HG03175 (cell line): ENCODE measurements around the gene DAB2IP.
"Not testable (repeated sequence)": the region's sequence is repeated elsewhere in the genome, so short reads cannot be mapped to it uniquely, and the experiment has no call there.

Experiments
- ATAC-seq: cut with Tn5 transposase; IDR thresholded peaks from one replicate; pipeline ENCODE4 v1.9.1; 2021; ENCODE audit warnings: mild to moderate bottlenecking, moderate library complexity; ENCODE audit not compliant: unreplicated experiment

The DAB2IP gene

DNA sequence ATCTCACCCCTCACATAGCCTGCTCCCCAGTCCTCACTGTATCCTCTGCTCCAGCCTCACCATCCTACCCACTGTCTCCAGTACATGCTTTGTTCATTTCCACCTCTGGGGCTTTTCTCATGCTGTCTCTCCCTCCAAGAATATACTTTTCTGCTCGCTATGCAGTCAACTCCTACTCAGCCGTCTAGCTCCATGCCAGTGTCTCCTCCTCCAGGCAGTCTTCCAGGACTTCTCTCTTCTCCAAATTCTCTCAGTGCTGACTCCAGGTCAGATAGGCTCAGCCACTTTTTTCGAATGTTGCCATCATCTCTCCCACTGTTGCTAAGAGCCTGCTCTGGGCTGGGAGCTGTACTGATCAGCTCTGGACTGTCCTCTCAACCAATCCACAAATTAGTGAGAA lies 8.0 kb upstream of the DAB2IP start:
- ATAC-seq: no peak

DNA sequence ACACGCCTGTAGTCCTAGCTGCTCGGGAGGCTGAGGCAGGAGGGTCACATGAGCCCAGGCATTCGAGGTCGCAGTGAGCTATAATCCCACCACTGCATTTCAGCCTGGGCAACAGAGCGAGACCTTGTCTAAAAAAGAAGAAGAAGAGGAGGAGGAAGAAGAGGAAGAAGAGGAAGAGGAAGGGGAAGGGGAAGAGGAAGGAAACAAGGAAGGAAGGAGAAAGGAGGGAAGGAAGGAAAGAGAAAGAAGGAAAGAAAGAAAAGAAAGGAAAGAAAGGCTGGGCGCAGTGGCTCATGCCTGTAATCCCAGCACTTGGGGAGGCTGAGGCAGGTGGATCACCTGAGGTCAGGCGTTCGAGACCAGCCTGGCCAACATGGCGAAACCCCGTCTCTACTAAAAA lies 7.4 kb upstream of the DAB2IP start:
- ATAC-seq: not testable (repeated sequence)

DNA sequence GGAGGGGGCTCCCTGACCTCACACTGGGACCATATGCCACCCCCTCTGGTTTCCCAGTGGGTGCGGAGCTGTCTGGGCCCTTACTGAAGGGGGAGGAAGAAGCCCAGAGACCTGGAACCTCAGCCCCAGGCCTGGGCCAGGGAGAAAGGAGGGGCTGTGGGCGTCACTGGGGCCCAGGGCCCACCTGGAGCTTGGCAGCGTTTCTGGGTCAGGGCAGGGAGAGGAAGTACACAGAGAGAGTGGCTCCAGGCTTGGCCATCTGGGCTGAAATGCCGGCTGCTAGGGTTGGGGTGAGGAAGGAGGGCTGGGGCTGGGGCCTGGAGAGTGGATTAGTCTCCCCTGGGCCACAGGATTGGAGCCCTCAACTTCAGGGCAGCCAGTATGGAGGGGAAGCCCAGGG lies 6.4 kb upstream of the DAB2IP start:
- no peak for ATAC-seq

DNA sequence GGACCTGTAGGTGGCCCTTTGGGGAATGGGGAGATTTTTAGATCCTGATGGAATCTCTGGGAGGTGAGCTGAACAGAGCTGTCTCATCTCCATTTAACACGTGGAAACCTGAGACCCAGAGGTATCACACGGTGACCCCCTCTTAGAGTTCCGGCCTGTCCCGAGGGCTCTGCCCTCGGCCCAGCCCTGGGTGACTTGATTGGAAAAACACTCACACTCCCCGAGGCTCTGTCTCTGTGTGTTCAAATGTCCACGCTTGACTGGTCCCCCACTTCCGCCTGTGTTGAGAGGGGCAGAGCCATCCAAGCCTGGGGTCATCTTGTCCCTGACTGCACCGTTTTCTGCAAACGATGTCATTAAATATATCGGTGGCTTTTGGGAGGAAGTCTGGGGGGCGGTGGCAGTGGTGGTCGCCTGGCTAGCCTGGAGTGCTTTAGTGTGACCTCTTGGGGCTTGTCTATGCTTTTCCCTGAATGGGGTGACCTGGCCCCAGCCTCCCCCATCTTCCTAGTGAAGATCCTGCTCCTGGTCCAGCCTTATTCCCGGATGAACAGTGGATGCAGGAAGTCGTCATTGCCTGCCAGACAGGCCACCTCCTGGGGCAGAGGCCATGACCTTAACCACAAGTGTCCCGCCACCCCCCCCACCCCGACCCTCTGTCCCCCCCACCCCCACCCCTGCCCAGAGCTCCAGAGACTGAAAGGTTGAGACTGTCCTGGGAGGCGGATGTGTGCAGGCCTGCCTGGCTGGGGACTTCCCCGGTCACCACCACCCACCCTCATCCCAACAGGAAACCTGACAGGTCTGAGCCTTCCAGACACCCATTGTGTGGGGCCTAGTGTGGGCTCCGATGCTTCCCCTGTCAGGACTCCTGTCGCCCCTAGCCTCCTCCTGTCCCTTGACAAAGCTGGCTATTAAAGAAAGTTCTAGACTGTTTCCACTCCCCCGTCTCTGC lies 5.3 kb upstream of the DAB2IP start:
- no peak for ATAC-seq

DNA sequence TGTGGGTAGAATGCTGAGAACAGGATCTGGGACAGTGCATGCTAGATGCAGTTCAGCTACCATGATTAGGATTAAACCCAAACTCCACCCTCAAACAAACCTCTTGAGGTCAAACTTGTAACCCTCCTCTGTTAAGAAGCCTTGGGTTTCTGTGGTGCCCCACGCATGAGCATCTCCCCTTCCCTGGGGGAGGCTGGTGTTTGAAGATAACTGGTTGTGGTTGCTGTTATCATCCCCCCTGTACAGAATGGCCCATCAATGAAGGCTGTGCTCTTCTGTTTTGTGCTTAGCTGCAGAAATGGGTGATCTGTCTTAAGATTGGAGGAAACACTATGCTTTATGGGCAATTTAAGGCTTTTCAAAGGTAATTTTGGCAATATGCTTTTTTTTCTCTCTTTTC lies 4.4 kb upstream of the DAB2IP start:
- no peak for ATAC-seq

DNA sequence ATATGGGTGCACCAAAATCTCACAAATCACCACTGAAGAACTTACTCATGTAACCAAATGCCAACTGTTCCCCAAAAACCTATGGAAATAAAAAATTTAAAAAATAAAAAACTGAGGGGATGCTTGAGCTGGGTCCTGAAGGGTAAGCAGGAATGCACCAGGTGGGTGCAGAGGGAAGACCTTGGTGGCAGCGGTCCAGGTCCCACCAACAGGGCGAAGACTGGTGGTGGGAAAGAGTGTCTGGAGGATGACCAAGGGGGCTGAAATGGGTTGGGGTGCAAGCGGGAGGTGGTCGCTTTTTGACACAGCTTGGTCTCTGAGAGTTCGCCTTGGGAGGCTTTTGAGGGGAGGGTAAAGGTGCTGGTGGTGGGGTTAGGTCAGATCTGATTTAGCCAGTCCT lies 3.3 kb upstream of the DAB2IP start:
- ATAC-seq: no peak

DNA sequence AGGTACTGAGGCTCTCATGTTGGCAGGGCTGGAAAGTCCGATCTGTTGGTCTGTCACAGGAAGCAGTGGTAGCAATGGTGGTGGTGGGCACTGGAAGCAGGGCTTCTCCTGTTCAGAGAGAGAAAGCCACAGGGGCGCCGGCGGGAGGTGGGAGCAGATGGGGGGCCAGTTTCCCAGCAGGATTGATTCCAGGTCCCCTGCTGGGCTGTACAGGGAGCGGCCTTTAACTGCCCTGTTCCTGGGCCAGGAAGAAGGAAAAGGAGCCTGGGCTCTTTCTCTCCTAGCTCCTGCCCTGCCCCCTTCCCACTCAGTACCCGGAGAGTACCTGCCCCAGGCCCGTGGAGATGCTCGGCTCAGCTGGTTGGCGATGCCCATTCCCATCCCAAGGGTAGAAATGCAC lies 2.6 kb upstream of the DAB2IP start:
- no peak for ATAC-seq

DNA sequence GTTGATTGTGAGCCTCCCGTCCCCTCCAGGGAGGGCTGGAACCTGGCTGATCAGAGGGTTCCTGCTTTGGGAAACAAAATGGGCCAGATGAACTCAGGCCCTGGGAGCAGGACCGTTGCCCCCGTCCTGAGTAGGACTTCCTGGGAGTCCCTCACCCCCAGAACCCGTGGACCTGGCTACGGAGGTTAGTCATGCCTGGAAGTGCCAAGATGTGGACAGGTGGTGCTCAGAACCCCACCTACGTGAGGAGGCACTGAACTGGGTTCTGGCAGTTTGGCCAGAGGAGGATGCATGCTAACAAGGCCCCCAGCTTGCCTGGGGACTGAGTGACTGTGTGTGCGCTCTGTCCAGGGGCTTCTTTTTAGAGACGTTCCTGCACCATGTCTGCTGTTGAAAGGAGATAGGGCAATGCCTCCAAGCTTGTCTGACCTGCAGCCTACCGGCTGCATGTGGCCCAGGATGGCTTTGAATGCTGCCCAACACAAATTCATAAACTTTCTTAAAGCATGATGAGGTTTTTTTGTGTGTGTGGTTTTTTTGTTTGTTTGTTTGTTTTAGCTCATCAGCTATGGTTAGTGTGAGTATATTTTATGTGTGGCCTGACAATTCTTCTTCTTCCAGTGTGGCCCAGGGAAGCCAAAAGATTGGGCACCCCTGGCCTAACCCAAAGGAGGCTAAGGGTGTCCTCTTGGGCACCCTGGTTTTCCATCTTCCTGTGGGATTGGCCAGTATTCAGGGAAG lies 1.8 kb upstream of the DAB2IP start:
- ATAC-seq: no peak

DNA sequence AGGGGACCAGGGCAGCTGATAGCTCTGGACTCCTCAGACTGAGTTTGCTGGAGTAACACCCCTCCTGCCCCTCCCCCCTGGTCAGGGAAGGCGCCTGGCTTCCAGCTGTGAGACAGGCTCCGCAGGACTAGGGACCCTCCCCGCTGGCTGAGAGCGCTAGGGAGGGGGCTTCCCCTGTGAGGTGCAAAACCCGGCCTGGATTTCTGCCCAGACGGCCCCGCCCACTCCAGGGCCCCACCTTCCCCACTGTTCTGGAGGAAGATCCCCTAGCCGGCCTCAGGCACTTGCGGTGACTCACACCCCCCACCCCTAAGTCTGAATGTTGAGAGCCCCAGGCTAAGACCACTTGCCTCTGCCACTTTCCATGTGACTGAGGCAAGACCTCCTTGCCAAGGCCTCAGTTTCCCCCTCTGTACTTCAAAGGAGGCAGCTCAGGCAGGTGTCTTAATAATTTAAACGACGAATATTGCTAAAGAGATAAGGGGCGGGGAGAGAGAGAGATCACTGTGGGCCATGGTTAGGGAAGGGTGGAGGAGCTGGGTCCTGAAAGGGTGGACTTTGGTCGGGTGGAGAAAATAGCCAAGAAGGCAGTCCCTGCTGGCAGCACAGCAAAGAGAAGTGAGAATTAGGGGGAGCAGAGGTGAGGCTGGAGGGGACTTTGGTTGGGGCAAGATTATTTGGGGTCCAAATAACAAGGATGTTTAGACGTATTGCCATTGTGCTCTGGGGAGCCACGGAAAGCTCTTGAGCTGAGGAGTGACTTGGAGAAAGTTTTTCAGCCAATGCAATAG lies 1.0 kb upstream of the DAB2IP start:
- no peak for ATAC-seq

DNA sequence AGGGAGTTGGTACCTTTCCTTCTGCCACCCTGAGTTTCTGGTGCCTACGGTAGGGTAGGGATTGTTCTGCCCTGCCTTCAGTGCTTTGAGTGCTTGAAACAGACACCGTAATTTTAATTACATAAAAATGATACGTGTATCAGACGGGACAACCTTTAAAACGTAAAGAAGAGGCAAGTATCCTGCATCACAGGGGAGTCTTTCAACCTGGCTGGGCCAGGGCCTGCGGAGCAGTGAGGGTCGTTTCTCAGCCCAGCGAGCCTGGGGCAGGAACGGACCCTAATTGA lies 483 bp upstream of the DAB2IP start:
- no peak for ATAC-seq

DNA sequence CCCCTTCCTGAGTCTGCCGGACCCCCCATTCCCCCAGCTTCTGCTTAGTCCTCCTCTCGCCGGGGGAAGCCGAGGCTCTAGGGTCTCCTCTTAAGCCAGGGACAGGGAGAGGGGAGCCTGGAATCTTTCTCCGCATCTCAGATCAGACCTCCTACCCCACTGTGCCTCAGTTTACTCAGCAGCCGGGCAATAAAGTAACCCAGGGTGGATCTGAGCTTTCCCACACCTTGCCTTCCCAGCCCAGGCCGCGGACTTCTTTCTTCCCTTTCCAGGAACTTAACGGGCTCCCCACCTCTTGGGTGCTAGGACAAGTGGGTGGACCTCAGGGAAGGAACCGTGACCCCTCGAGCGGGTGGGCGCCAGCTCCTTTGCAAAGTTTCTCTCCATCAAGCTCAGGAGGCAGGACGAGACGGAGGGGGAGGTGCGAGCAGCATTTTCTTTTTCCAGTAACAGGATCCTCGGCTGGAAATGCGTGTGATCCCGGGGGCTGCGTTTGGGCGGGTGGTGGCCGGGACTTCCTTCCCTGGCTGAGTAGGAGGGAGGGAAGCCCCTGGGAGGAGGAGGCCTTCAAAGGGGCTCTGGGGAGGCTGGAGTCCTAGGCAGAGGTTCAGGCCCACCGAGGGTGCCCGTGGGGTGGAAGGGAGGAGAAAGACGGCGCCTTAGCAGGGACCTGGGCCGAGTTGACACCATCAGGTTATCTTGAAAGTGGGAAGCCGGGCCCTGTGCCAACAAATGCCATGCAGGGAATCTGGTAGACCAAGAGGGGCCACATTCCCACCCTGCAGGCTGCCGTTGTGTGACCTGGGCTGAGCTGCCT lies 795 bp downstream of the DAB2IP start:
- no peak for ATAC-seq

DNA sequence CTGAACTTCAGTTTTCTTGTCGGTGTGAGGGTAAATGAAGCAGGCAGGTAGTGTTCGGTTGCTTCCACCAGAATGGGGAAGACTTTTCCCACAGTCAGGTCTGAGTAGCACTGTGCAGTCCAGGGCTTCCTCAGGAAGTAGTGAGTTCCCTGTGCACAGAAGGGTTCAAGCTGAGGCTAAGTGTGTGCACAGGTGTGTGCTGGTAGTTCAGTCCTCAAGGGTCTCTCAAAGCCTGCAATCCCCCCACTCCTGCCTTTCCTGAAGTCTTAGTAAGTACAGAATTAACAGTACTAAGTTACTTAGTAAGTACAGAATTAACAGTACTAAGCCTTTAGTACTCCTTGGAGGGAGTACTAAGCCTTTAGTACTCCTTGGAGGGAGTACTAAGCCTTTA lies 1.4 kb downstream of the DAB2IP start:
- ATAC-seq: no peak

DNA sequence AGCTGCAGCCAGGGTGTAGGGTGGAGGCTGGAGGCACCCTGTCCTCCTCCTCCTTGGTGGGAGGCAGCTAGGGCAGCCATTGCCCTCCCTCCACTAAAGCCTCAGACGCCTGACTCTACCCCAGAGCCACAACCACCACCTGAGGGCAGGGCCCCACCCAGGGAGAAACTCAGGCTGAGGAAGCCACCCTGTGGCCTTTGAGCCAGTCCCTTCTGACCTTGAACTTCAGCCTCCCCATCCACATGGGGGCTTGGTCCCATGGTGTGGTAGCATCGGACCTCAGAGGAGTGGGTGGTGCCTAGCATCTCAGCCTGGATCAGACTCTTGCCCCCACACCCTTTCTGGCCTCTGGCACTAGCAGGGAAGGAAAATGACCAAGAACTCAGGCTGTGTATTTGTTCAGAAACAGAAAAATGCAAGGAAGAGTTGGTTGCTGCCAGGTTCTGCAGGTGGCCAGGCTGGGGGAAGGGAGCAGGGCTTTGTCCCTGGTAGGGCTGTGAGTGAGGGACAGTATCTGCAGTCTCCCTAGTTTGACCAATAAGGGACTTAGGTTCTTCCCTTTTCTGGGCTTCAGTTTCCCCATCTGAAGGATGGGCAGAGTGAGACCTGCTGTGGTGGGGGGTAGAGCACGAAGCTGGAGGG lies 3.2 kb downstream of the DAB2IP start:
- no peak for ATAC-seq

DNA sequence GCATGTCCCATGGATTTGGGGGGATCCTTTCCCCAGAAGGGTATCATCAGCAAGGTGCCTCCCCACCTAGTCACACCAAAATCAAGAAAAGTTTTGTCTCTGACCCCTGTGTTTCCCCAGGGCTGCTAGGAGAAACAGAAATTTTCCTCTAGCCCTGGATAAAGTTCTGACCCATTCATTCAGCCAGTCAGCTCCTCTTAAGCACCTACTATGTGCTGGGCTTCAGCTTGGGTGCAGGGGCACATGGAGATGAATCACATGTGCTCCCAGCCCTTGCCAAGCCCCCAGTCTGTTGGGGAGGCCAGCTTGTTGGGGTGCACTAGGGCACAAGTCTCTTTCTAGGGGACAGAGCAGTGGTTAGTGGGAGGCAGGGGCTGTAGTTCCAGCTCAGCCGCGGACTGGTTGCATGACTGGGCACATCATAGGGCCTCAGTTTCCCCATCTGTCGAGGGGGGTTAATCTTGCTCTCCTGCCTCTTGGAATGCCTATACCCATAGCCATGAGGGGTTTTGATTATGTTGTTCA lies 3.9 kb downstream of the DAB2IP start:
- no peak for ATAC-seq

DNA sequence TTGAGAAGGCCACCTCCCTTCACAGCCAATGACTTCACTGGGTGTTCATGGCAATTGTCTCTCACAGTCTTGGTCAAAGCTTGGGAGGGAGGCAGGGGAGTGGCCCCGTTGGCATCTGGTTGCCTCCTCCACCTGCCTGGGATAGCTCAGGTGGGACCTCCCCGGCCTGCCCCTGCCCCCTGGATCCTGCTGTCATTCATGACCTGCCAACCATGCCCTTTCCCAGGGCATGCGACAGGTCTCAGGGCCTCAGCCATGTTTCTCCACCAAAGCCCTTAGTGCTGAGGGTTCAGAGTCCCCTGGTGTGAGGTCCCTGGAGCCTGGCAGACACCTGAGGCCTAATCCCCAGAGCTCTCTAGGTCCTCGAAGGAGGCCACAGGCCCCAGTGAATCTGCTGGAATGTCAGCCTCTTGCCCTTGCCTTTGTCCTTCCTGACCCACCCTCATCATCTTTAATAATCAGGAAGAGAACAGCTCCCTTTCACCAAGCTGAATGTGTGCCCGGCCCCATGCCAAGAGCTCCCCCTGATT lies 5.6 kb downstream of the DAB2IP start:
- no peak for ATAC-seq

DNA sequence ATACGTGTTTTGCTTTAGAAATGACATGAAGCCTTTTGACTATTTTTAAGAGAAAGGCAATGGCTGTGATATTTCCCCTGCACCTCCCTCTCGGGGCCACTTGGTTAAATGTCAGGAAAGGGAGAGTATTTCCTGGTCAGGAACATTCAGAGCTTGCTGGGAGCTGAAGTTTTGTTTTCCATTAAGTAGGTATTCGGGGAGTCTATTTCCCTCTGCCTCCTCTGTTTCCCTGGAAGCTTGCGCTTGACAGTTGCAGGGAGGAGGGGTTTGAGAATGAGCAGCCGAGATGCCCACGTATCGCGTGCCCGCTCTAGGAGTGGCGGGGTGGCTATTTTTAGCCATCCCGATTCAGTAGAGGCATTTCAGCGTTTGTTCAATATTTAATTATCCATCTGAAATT lies 6.7 kb downstream of the DAB2IP start:
- ATAC-seq: no peak

DNA sequence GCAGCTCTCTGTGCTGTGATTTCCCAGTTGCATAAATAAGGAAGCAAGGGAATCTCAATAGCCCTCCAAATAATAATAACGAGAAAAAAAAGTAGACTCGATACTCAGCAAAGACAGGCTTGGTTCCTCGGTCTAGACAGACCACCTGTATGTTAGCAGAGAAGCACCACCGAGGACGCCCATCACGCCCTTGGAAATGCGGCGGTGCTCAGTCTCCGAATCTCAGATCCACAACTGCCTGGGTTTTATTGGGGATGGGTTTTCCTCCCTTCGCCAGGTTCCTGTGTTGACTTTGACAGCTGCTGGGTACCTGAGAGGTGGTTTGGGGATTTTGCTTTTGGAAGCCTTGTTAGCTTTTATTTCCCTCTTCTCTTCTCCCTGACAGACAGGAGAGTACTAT lies 7.2 kb downstream of the DAB2IP start:
- no peak for ATAC-seq

DNA sequence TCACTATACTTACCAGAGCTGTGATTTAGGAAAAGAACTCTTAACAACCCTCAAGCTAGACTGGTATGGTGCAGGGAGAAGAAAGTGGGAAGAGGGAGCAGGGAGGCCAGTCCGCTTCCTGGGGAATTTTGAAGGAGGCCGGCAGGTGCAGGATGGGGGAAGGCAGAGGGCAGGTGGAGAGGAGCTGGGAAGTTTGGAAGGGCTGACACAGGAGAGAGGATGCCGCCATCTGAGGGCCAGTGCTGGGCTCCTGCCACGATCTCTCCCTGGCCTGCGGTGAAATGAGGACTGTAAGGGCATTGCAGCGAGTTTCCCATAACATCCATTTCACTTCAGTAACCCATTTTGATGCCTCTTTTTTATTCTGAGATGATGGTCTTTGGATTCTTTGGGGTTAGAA lies 8.9 kb downstream of the DAB2IP start:
- no peak for ATAC-seq

DNA sequence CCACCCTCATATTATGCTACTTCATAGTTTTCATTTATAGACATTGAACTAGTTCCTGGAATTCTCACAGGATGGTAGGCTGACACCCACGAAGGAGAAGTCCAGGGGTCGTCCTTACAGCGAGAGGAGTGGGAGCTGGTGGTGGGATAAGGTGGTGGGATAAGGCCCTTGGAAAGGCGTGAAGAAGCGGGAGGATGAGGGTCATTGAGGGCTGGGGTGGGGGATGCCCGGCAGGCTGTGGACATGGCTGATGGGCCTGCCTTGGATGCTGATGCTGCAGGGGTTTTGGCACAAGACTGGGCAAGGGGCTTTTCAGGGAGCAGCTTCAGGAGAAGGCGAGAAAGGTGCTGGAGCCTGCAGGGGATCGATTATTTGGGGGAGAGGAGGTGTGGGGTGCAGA lies 9.4 kb downstream of the DAB2IP start:
- no peak for ATAC-seq

DNA sequence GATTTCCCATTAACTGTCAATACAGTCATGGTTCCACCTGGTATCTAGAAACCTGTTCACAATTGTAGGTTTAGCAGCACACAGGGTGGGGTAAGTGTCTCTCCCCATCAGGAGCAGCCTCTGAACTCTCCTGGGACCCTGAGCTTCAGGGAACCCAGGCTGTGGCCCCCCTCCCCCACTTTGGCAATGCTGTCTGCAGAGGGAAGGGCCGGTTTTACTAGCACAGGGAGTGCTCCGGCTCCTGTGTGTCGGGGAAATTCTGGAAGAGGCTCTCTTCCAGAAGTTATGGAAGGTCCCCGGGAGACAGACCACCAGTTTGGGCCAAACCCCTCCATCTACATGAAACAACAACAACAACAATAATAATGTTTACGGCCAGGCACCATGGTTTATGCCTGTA lies 9.9 kb downstream of the DAB2IP start:
- no peak for ATAC-seq
